GM23248 (cell line): ENCODE results near the gene MARCHF5.

Experiments
- EZH2 ChIP-seq: fragments of 200-600 bp; sonication (generic); IDR thresholded peaks from 2 replicates; pipeline ENCODE4 v1.6.1; 2018; ENCODE audit warnings: antibody characterized with exemption, mild to moderate bottlenecking; ENCODE audit not compliant: insufficient read depth, poor library complexity, severe bottlenecking
- EZH2phosphoT487 ChIP-seq: fragments of 200-600 bp; sonication (generic); IDR thresholded peaks from 2 replicates; pipeline ENCODE4 v1.6.1; 2018; ENCODE audit warnings: antibody characterized with exemption, moderate library complexity, mild to moderate bottlenecking, low read depth; ENCODE audit not compliant: insufficient read depth

DNA sequence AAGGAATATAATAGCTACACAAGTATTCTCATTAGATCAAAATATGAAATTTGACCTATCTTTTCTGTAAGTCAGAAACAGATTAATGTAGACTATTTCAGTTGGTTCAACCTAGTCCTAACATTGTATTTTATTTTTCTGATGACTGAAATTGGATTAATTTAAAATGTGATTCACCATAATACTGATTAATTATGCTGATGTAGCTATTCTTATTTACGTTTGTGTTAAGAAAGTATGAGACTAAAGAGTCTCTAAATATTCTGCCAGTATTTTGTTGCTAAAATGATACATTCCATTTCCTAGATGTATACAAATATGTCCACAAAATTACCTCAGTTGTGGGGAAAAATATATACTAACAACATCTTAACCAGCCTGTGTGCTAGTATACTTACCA lies 18.3 kb downstream of the MARCHF5 start:
- TF ChIP-seq EZH2, result no peak
- TF ChIP-seq EZH2phosphoT487, result no peak
